GM12878 (cell line): ENCODE results near the gene NLRP7. TPM values are rescaled to one million over a fixed set of nuclear protein-coding genes. Genes with fewer than 3 reads are reported as not detected.

Source experiments
- EGR1 ChIP-seq, 2 experiments: IDR thresholded peaks; 1 replicate in 1 of 2; 2 replicates in 1 of 2; pipeline ENCODE4 v1.6.1; 2011 to 2012; ENCODE audit warnings: low read depth in 2 of 2, low read length in 2 of 2, borderline replicate concordance in 1 of 2, mild to moderate bottlenecking in 1 of 2, moderate library complexity in 1 of 2
- POLR2A ChIP-seq: IDR thresholded peaks from 2 replicates; pipeline ENCODE4 v1.6.1; 2011; ENCODE audit warnings: low read depth, mild to moderate bottlenecking, low read length
- SPI1 ChIP-seq: IDR thresholded peaks from 2 replicates; pipeline ENCODE4 v1.6.1; 2011; ENCODE audit warnings: low read depth, mild to moderate bottlenecking, low read length, moderate library complexity, borderline replicate concordance; ENCODE audit not compliant: insufficient read depth
- polyA plus RNA-seq, 11 experiments: library from polyadenylated mRNA; depleted of rRNA in 4 of 11; unstranded in 6 of 11; stranded (reverse) in 5 of 11; fragments of >200 nt; fragmentation: Nextera tagmentation in 4 of 11; fragmentation: Illumina TruSeq in 1 of 11; extraction: Ambion mirVana in 4 of 11; extraction: Trizol in 1 of 11; gene quantifications; 1 replicate in 1 of 11; 2 replicates in 10 of 11; pipeline versions ENCODE4 v1.2.1 to v1.2.3, GENCODE V29; 2011 to 2016; ENCODE audit warnings: inconsistent platforms in 2 of 11, missing spikeins in 2 of 11, low read depth in 1 of 11
- small RNA-seq: library from RNA; depleted of rRNA; stranded (forward); fragments of <200 nt; gene quantifications from one replicate; pipeline ENCODE3, GENCODE V24; 2014
- total RNA-seq, 4 experiments: library from RNA; depleted of rRNA in 3 of 4; stranded (reverse); fragments of >200 nt in 3 of 4; fragmentation: Illumina TruSeq in 1 of 4; extraction: Trizol in 1 of 4; gene quantifications; 2 replicates each; pipeline versions ENCODE4 v1.2.1 to v1.2.3, GENCODE V29; 2013 to 2021

The NLRP7 gene
- total and polyA plus RNA-seq, 10 of the 15 experiments (the other 5 are each of a cell fraction or from before 2014, with no cell fraction given) = 0.08 to 3.4 (median 0.31) TPM

GRCh38 chr19:54873990-54874389 is 73.3 kb downstream of the NLRP7 start, which contains the start of gene FCAR (continued):
- TF ChIP-seq EGR1 (IDR thresholded peaks at IDR 0.05; ENCODE audit: borderline replicate concordance in 1 of 2, low read depth in 2 of 2, low read length in 2 of 2) = no peak
- no peak for TF ChIP-seq POLR2A
- no peak for TF ChIP-seq SPI1

Small RNA genes lying within 50 kb of the gene (small RNA-seq; reads per million reads assigned to genes)
- not detected for gene AC011476.8

Other genes starting within 250 kb of the NLRP7 start
Only the 7 nearest of the 18 such genes appear.
- gene KIR2DS4, start 114.9 kb downstream of the NLRP7 start, total RNA-seq (2014; rRNA removed) = not detected in 2 replicates
- not detected in 2 replicates for gene KIR2DS4, start 114.9 kb downstream of the NLRP7 start, total RNA-seq (2014; rRNA removed; fragmentation: Illumina TruSeq; extraction: Trizol)
- gene KIR2DS4, start 114.9 kb downstream of the NLRP7 start, total RNA-seq (2021) = not detected in 2 replicates
- 0.42 and 0.46 TPM in 2 replicates for gene KIR2DS4, start 114.9 kb downstream of the NLRP7 start, polyA plus RNA-seq (2011; rRNA removed)
- gene KIR2DS4, start 114.9 kb downstream of the NLRP7 start, polyA plus RNA-seq (2014; fragmentation: Illumina TruSeq; extraction: Trizol) = not detected in 2 replicates
- not detected for gene KIR2DS4, start 114.9 kb downstream of the NLRP7 start, polyA plus RNA-seq (2014; fragmentation: Nextera tagmentation; extraction: Ambion mirVana)
- gene KIR2DS4, start 114.9 kb downstream of the NLRP7 start, polyA plus RNA-seq (2014; rRNA removed) = not detected in 2 replicates
- gene KIR2DS4, start 114.9 kb downstream of the NLRP7 start, polyA plus RNA-seq (2016; fragmentation: Nextera tagmentation; extraction: Ambion mirVana) = not detected
- gene KIR3DL2, start 97.1 kb downstream of the NLRP7 start, total RNA-seq (2014; rRNA removed) = not detected in 2 replicates
- not detected in 2 replicates for gene KIR3DL2, start 97.1 kb downstream of the NLRP7 start, total RNA-seq (2014; rRNA removed; fragmentation: Illumina TruSeq; extraction: Trizol)
- gene KIR3DL2, start 97.1 kb downstream of the NLRP7 start, total RNA-seq (2021) = not detected in 2 replicates
- gene KIR3DL2, start 97.1 kb downstream of the NLRP7 start, polyA plus RNA-seq (2011; rRNA removed) = 0.23 and 0.39 TPM in 2 replicates
- not detected in 2 replicates for gene KIR3DL2, start 97.1 kb downstream of the NLRP7 start, polyA plus RNA-seq (2014; fragmentation: Illumina TruSeq; extraction: Trizol)
- gene KIR3DL2, start 97.1 kb downstream of the NLRP7 start, polyA plus RNA-seq (2014; fragmentation: Nextera tagmentation; extraction: Ambion mirVana) = not detected
- gene KIR3DL2, start 97.1 kb downstream of the NLRP7 start, polyA plus RNA-seq (2014; rRNA removed) = not detected in 2 replicates
- gene KIR3DL2, start 97.1 kb downstream of the NLRP7 start, polyA plus RNA-seq (2016; fragmentation: Nextera tagmentation; extraction: Ambion mirVana) = not detected
- 0.16 TPM in 1 of 2 replicates, not detected in the other for gene FCAR, start 73.3 kb downstream of the NLRP7 start, total RNA-seq (2014; rRNA removed)
- gene FCAR, start 73.3 kb downstream of the NLRP7 start, total RNA-seq (2014; rRNA removed; fragmentation: Illumina TruSeq; extraction: Trizol) = not detected in 2 replicates
- gene FCAR, start 73.3 kb downstream of the NLRP7 start, total RNA-seq (2021) = not detected in 2 replicates
- 0.49 TPM in 2 replicates for gene FCAR, start 73.3 kb downstream of the NLRP7 start, polyA plus RNA-seq (2011; rRNA removed)
- gene FCAR, start 73.3 kb downstream of the NLRP7 start, polyA plus RNA-seq (2014; fragmentation: Illumina TruSeq; extraction: Trizol) = not detected in 2 replicates
- gene FCAR, start 73.3 kb downstream of the NLRP7 start, polyA plus RNA-seq (2014; fragmentation: Nextera tagmentation; extraction: Ambion mirVana) = not detected
- not detected in 2 replicates for gene FCAR, start 73.3 kb downstream of the NLRP7 start, polyA plus RNA-seq (2014; rRNA removed)
- gene FCAR, start 73.3 kb downstream of the NLRP7 start, polyA plus RNA-seq (2016; fragmentation: Nextera tagmentation; extraction: Ambion mirVana) = not detected
- gene NCR1, start 41.4 kb downstream of the NLRP7 start, total RNA-seq (2014; rRNA removed) = 0.06 TPM in 1 of 2 replicates, not detected in the other
- not detected in 2 replicates for gene NCR1, start 41.4 kb downstream of the NLRP7 start, total RNA-seq (2014; rRNA removed; fragmentation: Illumina TruSeq; extraction: Trizol)
- not detected in 2 replicates for gene NCR1, start 41.4 kb downstream of the NLRP7 start, total RNA-seq (2021)
- gene NCR1, start 41.4 kb downstream of the NLRP7 start, polyA plus RNA-seq (2011; rRNA removed) = 5.9 and 6.9 TPM in 2 replicates
- gene NCR1, start 41.4 kb downstream of the NLRP7 start, polyA plus RNA-seq (2014; fragmentation: Illumina TruSeq; extraction: Trizol) = 0.13 TPM in 1 of 2 replicates, not detected in the other
- gene NCR1, start 41.4 kb downstream of the NLRP7 start, polyA plus RNA-seq (2014; fragmentation: Nextera tagmentation; extraction: Ambion mirVana) = not detected
- gene NCR1, start 41.4 kb downstream of the NLRP7 start, polyA plus RNA-seq (2014; rRNA removed) = not detected in 2 replicates
- not detected for gene NCR1, start 41.4 kb downstream of the NLRP7 start, polyA plus RNA-seq (2016; fragmentation: Nextera tagmentation; extraction: Ambion mirVana)
- gene NLRP2, start 18.8 kb upstream of the NLRP7 start, total RNA-seq (2014; rRNA removed) = 0.73 and 1.5 TPM in 2 replicates
- 0.76 and 0.92 TPM in 2 replicates for gene NLRP2, start 18.8 kb upstream of the NLRP7 start, total RNA-seq (2014; rRNA removed; fragmentation: Illumina TruSeq; extraction: Trizol)
- gene NLRP2, start 18.8 kb upstream of the NLRP7 start, total RNA-seq (2021) = 1.2 and 2.3 TPM in 2 replicates
- gene NLRP2, start 18.8 kb upstream of the NLRP7 start, polyA plus RNA-seq (2011; rRNA removed) = 1.8 and 2.8 TPM in 2 replicates
- gene NLRP2, start 18.8 kb upstream of the NLRP7 start, polyA plus RNA-seq (2014; fragmentation: Illumina TruSeq; extraction: Trizol) = 2.0 and 2.8 TPM in 2 replicates
- under 1 TPM; 0.39 to 0.68 TPM for gene NLRP2, start 18.8 kb upstream of the NLRP7 start, polyA plus RNA-seq (2014; fragmentation: Nextera tagmentation; extraction: Ambion mirVana)
- gene NLRP2, start 18.8 kb upstream of the NLRP7 start, polyA plus RNA-seq (2014; rRNA removed) = 1.1 and 1.3 TPM in 2 replicates
- gene NLRP2, start 18.8 kb upstream of the NLRP7 start, polyA plus RNA-seq (2016; fragmentation: Nextera tagmentation; extraction: Ambion mirVana) = under 1 TPM; 0.60 to 0.66 TPM
- gene GP6, start 90.7 kb upstream of the NLRP7 start, total RNA-seq (2014; rRNA removed) = not detected in 2 replicates
- not detected in 2 replicates for gene GP6, start 90.7 kb upstream of the NLRP7 start, total RNA-seq (2014; rRNA removed; fragmentation: Illumina TruSeq; extraction: Trizol)
- not detected in 2 replicates for gene GP6, start 90.7 kb upstream of the NLRP7 start, total RNA-seq (2021)
- not detected in 2 replicates for gene GP6, start 90.7 kb upstream of the NLRP7 start, polyA plus RNA-seq (2011; rRNA removed)
- gene GP6, start 90.7 kb upstream of the NLRP7 start, polyA plus RNA-seq (2014; fragmentation: Illumina TruSeq; extraction: Trizol) = not detected in 2 replicates
- not detected for gene GP6, start 90.7 kb upstream of the NLRP7 start, polyA plus RNA-seq (2014; fragmentation: Nextera tagmentation; extraction: Ambion mirVana)
- not detected in 2 replicates for gene GP6, start 90.7 kb upstream of the NLRP7 start, polyA plus RNA-seq (2014; rRNA removed)
- not detected for gene GP6, start 90.7 kb upstream of the NLRP7 start, polyA plus RNA-seq (2016; fragmentation: Nextera tagmentation; extraction: Ambion mirVana)
- gene RDH13, start 115.6 kb upstream of the NLRP7 start, total RNA-seq (2014; rRNA removed) = 9.3 TPM in 2 replicates
- 3.8 and 4.0 TPM in 2 replicates for gene RDH13, start 115.6 kb upstream of the NLRP7 start, total RNA-seq (2014; rRNA removed; fragmentation: Illumina TruSeq; extraction: Trizol)
- gene RDH13, start 115.6 kb upstream of the NLRP7 start, total RNA-seq (2021) = 10.0 and 10.1 TPM in 2 replicates
- gene RDH13, start 115.6 kb upstream of the NLRP7 start, polyA plus RNA-seq (2011; rRNA removed) = 9.0 and 11.6 TPM in 2 replicates
- gene RDH13, start 115.6 kb upstream of the NLRP7 start, polyA plus RNA-seq (2014; fragmentation: Illumina TruSeq; extraction: Trizol) = 4.1 and 5.0 TPM in 2 replicates
- gene RDH13, start 115.6 kb upstream of the NLRP7 start, polyA plus RNA-seq (2014; fragmentation: Nextera tagmentation; extraction: Ambion mirVana) = 1 to 10 TPM; 1.3 to 1.7 TPM
- gene RDH13, start 115.6 kb upstream of the NLRP7 start, polyA plus RNA-seq (2014; rRNA removed) = 7.7 and 8.5 TPM in 2 replicates
- gene RDH13, start 115.6 kb upstream of the NLRP7 start, polyA plus RNA-seq (2016; fragmentation: Nextera tagmentation; extraction: Ambion mirVana) = 10 to 100 TPM in 1 of 2 experiments, 1 to 10 TPM in 1; 9.8 to 11.5 TPM